ENCODE results near the gene PTGER3.

Gene PTGER3

DNA sequence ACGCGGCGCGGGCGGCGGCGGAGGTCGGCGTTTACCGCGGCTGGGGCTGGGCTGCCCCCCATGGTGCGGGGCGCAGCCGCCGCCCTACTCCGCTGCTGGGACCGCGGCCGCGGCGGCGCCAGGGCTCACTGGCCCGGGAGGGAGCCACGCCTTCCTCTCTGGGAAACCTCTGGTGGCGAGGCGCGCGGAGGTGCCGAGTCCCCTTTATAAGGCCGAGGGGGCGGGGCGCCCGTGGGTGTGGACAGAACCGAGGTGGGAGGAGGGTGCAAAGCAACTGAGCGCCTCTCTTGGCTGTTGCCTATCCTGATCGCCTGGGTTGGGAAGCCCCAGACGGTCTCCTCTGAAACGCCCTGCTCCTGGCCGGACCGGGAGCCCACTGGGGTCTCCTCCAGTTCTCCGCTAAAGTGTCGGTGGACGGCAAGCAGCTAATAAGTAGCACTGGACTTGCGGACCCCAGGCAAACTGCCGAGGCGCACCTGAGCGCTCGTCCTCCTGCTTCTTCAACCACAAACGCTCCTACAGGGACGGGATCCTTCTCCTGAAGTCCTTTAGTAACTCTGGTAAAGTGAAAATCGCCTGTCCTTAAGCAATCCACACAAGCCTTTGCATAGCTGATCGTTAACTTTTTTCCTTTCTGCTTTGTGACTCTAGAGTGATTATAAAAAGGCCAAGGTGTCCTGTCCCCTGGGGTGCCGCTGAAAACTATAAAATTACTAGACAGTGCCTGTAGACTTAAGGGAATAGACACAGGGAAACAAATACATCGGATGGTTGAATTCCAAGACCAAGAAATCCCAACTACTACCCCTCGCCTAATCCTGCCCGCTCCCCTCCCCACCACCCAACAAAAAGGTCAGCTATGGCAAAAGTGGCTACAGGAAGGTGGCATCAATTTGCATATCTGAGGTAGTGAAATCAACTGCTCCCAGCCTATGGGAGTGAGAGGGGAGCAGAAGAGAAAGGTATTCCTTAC is at the start of gene PTGER3:
Gene PTGER3 (minus strand): TSS at position 182 of the 973 bp plus-strand sequence. CDS start 239 bp downstream, outside the sequence.
- Mint-ChIP-seq H3K27ac (no peak within 1 kb of the TSS), H3K9me3 (no peaks in the 10 kb centered on the region)

DNA sequence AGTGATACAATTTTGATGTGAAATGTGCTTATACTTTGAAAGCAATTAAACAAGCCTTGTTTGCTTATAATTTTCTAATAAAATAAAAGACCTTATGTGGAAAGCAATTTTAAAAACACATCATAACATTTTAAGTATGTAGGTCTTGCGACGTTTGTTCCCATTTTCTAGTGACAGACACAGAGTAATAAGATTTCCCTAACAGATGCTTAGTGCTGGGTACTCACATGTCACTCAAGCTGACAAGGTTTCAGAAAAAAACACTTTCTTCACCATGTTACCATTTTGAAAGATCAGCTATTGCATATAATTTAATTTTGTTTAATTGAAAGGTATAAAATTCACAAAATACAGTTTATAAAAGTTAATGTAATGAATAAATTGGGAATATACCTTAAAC is 47.3 kb upstream of the PTGER3 start:
- no peak overlapping the region for H3K4me3 Mint-ChIP-seq
- ATAC-seq = no peak
- H3K36me3 Mint-ChIP-seq = no peaks in the 10 kb centered on the region
- no peaks in the 10 kb centered on the region for H3K9me3 Mint-ChIP-seq
- DNase-seq (ENCODE audit: low spot score in 2 of 2) = no peak
- H3K4me1 Mint-ChIP-seq = no peaks in the 10 kb centered on the region
- H3K27ac Mint-ChIP-seq = no peak overlapping the region

More for the DNA sequence above, at the start of gene PTGER3:
- no peaks in the 10 kb centered on the region for H3K36me3 Mint-ChIP-seq
- peak within 1 kb of the TSS; percentile 75 for H3K4me3 Mint-ChIP-seq
- DNase-seq (ENCODE audit: low spot score in 2 of 2) (no peak), ATAC-seq (peak; percentile 64)
- H3K4me1 Mint-ChIP-seq = peaks cover 13% of the 10 kb centered on the region

DNA sequence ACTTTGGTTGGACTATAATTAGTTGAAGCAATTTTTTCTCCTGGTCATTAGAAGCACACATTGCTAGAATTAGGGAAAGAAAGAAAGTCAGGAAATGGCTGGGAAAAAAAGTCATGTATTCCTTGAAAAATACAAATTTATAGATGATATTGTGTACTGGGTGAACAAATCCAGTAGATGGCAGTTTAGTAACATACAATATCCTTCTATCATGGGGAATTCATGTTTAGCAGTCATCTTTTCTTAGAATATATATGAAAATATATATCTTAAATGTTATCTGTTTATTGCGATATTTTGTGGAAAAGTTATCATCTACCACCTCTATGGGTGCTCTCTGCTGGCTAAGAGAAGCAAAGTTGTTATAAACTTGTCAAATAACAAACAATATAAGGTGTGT is 46.3 kb upstream of the PTGER3 start:
- H3K36me3 Mint-ChIP-seq = no peaks in the 10 kb centered on the region
- no peaks in the 10 kb centered on the region for H3K9me3 Mint-ChIP-seq
- no peak overlapping the region for H3K4me3 Mint-ChIP-seq
- DNase-seq (ENCODE audit: low spot score in 2 of 2) (no peak), ATAC-seq (no peak)
- H3K27ac Mint-ChIP-seq = no peak overlapping the region
- no peaks in the 10 kb centered on the region for H3K4me1 Mint-ChIP-seq

DNA sequence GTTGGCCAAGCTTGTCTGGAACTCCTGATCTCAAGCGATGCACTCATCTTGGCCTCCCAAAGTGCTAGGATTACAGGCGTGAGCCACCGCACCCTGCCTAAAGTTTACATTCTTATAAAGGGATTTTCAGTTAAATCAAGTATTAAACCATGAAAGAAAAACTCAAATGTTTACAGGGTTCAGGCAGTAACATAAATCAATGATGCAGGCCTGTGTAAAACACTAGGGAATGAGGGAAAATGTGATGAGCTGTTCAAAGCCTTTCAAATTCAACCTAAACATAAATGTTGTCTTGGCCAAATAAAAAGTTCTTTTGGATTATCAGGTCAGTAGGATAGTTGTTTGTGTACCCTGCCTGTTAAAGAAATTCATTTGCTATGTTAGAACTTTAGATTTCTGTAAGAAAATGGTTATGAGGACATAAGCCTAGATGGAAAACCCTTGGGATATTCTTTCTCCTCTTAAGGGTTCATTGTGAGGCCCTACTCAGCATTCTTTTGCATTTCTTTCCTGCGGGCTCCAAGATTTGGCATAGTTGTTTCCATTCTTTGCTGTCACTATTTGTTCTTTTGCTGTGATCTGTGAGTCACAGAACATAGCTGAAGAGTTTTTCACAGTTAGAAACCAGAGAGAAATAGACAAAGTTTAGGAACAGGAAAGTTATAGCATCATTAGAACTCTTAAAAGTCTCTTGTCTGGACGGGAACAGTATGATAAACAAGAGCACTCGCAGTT is 42.1 kb upstream of the PTGER3 start:
- H3K27ac Mint-ChIP-seq = no peak overlapping the region
- ATAC-seq (no peak), DNase-seq (ENCODE audit: low spot score in 2 of 2) (no peak)
- H3K36me3 Mint-ChIP-seq = no peaks in the 10 kb centered on the region
- H3K4me3 Mint-ChIP-seq = no peak overlapping the region
- H3K4me1 Mint-ChIP-seq = no peaks in the 10 kb centered on the region
- no peaks in the 10 kb centered on the region for H3K9me3 Mint-ChIP-seq

DNA sequence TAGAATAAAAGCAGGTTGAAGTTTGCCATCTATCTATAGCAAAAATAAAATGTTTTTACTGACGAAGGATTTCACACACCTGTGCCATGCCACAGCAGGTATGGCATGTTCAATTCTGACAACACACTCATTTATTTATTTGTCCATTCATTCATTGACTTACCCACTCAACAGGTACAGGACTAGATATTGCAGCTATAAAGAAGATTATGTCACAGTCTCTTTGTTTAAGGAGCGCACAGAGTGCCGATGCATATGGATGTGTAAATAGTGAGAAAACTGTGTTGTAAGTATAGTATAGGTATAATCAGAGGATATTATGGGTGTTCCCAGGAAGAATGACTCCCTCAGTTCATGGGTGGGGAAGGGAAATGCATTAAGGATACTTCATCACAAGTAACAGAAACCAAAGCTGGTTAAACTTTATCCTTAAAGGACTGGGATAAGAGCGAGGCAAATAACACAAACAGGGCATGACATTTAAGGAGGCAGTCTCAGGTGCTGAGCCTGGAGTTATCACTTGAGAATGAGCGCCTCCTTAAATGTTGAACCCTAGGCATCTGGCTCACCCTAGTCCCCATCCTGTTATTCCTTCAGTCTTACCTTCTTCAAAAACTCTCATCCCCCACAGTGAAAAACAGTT is 41.1 kb upstream of the PTGER3 start:
- no peaks in the 10 kb centered on the region for H3K4me1 Mint-ChIP-seq
- H3K9me3 Mint-ChIP-seq = no peaks in the 10 kb centered on the region
- H3K4me3 Mint-ChIP-seq = no peak overlapping the region
- DNase-seq (ENCODE audit: low spot score in 2 of 2) (no peak), ATAC-seq (no peak)
- no peaks in the 10 kb centered on the region for H3K36me3 Mint-ChIP-seq
- no peak overlapping the region for H3K27ac Mint-ChIP-seq

DNA sequence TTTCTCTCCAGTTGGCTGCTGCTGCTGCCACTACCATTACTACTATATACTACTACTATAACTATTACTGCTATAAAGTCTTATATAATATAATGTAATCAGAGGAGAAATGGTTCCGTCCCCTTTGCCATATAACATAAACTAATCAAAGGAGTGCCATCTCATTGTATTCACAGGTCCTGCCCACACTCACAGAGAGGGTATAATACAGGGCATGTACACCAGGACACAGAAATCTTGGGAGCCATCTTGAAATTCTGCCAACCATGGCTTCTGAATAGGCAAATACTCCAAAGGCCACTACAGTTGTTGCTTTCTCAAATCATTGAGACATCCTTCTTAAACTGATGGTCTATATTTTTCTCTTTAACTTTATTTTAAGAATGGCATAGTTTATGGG is 40.1 kb upstream of the PTGER3 start:
- no peak for DNase-seq (ENCODE audit: low spot score in 2 of 2)
- Mint-ChIP-seq H3K4me3 (no peak overlapping the region), H3K4me1 (no peaks in the 10 kb centered on the region), H3K36me3 (no peaks in the 10 kb centered on the region), H3K27ac (no peak overlapping the region), H3K9me3 (no peaks in the 10 kb centered on the region)
- ATAC-seq = no peak

DNA sequence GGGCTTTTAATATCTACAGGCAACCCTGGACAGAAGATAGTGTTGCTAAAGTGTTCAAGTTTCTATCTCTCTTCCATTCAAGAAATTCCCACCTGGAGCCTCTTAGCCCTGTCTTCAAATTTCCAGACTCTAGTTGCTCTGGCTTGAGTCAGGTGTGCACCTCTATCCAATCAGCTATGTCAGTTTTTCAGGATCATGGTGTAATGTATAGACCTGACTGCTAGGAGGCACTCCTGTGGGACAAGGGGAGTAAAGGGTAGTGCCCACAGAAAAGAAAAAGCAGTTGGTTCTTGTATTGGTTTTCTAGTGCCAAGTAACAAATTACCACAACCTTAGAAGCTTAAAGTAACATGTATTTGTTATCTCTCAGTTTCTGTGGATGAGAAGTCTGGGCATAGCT is 39.4 kb upstream of the PTGER3 start:
- Mint-ChIP-seq H3K9me3 (peaks cover 1% of the 10 kb centered on the region), H3K27ac (no peak overlapping the region), H3K4me3 (no peak overlapping the region), H3K36me3 (no peaks in the 10 kb centered on the region), H3K4me1 (peaks cover 2% of the 10 kb centered on the region)
- ATAC-seq (peak; percentile 21), DNase-seq (ENCODE audit: low spot score in 2 of 2) (no peak)

DNA sequence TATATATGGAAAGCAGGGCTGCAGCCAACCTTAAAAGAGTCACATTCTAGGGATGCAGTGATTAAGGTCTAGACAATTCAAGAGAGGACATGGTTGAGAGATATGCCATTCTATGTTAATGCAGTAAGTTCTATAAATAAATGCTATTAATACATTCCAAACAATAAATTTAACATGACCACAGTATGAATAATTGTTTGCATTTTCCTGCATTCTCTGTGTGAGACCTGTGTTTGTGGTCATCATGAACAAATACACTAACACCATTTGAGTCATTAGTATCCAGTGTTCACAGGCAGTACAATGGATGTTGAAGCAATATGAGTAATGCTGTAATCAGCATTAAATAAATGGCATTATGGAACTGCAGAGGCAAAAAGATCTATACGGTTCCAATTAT is 38.7 kb upstream of the PTGER3 start:
- ATAC-seq = no peak
- no peak overlapping the region for H3K4me3 Mint-ChIP-seq
- peaks cover 6% of the 10 kb centered on the region for H3K36me3 Mint-ChIP-seq
- H3K4me1 Mint-ChIP-seq = peaks cover 9% of the 10 kb centered on the region
- H3K27ac Mint-ChIP-seq = no peak overlapping the region
- no peak for DNase-seq (ENCODE audit: low spot score in 2 of 2)
- H3K9me3 Mint-ChIP-seq = peaks cover 4% of the 10 kb centered on the region

DNA sequence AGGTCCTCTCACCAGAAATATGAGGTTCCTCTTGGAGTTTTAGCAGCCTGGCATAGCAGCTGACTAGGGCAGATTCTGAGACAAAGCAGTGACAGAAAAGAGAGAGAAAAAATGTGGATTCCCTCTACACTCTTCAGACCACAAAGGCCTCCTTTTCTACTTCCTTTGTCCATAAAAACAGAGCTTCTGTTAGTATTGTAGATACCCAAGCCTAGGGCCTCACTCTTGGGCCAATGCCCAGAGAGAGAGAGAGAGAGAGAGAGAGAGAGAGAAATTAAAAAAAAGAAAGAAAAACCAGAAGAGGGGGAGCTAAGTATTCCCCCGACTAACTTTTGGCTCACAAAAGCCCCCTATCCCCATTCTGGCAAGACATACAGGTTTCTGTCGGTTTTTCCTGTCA is 35.7 kb upstream of the PTGER3 start:
- peaks cover 20% of the 10 kb centered on the region for H3K4me1 Mint-ChIP-seq
- H3K4me3 Mint-ChIP-seq = no peak overlapping the region
- peaks cover 4% of the 10 kb centered on the region for H3K9me3 Mint-ChIP-seq
- no peak for DNase-seq (ENCODE audit: low spot score in 2 of 2)
- H3K27ac Mint-ChIP-seq = no peak overlapping the region
- no peak for ATAC-seq
- peaks cover 27% of the 10 kb centered on the region for H3K36me3 Mint-ChIP-seq

DNA sequence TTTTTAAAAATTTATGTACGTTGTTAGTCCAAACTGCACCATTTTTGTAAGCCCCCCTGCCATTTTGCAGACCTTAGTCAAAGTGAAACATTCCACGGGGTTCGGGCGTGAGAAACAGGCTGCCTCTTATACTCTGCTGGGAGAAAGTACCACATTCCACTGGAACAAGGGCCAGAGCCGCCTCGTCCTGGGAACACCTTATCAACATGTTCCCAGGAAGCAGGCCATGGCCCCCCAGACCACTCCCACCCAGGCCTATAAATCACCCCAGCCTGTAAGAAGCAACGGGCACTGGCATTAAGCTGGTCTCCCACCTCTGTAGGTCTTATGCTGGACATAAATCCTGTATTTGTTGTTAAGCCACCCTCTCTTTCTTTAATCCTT is 34.1 kb upstream of the PTGER3 start:
- H3K36me3 Mint-ChIP-seq = peaks cover 43% of the 10 kb centered on the region
- ATAC-seq (no peak), DNase-seq (ENCODE audit: low spot score in 2 of 2) (peak in 1 of 2 donors; percentile 49)
- peaks cover 20% of the 10 kb centered on the region for H3K4me1 Mint-ChIP-seq
- peak overlapping the region; percentile 100 for H3K27ac Mint-ChIP-seq
- peak overlapping the region; percentile 75 for H3K4me3 Mint-ChIP-seq
- peaks cover 4% of the 10 kb centered on the region for H3K9me3 Mint-ChIP-seq

DNA sequence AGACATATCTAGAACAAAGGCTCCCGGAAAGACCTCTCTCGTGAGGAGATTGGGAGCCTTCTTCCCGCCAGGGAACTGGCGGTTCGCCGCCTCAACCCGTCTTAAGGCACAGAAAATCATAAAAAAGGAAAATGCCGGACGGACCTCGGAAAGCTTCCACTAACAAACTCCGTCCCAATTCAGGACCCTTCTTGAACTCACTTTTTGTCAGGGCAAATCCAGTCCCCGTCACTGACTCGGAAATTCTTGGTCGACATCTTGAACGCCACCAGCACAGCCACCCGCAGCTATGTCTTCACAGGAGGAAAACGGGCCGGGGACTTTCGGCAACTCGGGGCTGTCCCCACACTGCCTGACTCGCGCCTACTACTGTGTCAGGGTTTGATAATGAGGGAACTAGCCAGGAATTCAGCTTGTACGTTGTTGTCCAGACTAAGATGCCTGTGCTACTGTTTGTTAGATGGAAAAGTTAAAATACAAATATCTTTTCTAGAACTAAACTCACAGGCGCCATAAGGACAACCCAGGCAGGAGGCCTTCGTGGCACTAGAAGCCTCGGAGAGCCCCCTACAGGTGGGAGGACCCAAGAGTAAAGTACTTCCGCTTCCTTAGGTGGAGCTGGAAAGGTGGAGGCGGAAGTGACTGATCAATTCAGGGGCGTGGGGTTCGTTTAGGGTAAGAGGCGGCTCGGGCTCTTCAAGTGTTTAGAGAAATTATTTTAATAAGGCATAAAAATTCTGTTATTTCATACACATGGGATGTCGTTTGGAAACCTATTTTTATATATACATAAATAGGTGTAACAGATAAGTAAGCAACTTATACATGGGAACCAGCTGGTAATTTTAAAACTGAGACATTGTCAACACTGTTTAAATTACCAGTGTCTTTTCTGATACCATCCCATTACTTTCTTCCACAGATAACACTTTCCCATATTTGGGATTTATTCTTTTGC is 33.4 kb upstream of the PTGER3 start, which contains the start of gene ZRANB2:
Gene ZRANB2 (minus strand): TSS at position 297 of the 958 bp plus-strand sequence. CDS start 40 bp downstream, at position 257.
- Mint-ChIP-seq H3K4me3 (peak within 1 kb of the TSS; percentile 75), H3K27ac (peak within 1 kb of the TSS; percentile 100), H3K9me3 (peaks cover 4% of the 10 kb centered on the region), H3K36me3 (peaks cover 50% of the 10 kb centered on the region), H3K4me1 (peaks cover 20% of the 10 kb centered on the region)
- peak; percentile 98 for ATAC-seq
- DNase-seq (ENCODE audit: low spot score in 2 of 2) = peak; percentile 81 to 92

DNA sequence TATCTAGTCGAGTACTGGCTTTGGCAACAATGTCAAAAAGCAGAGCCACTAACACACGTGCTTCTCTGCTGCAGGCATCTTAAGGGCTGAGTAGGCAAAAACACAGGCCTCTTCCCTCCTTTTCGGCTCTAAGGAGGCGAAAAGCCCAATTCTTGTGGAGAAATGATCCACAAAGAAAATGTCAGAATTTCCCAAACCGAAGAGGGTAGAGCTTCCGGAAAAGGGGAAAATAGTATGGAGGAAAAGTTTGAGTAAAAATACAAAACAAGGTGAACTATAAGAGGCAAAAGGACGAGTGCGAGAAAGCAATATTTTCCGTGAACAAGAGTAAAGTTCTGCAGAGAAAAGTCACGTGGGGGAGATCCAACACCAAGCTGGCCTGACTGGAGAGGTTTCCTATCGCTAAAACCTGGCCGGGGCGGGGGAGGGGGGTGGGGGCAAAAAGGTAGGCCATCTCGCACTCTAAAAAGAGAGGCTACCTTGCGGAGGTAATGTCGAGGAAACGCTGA is 32.7 kb upstream of the PTGER3 start:
- Mint-ChIP-seq H3K9me3 (peaks cover 4% of the 10 kb centered on the region), H3K36me3 (peaks cover 57% of the 10 kb centered on the region), H3K4me1 (peaks cover 24% of the 10 kb centered on the region), H3K4me3 (peak overlapping the region; percentile 75), H3K27ac (peak overlapping the region; percentile 100)
- peak; percentile 36 for ATAC-seq
- DNase-seq (ENCODE audit: low spot score in 2 of 2) = no peak

DNA sequence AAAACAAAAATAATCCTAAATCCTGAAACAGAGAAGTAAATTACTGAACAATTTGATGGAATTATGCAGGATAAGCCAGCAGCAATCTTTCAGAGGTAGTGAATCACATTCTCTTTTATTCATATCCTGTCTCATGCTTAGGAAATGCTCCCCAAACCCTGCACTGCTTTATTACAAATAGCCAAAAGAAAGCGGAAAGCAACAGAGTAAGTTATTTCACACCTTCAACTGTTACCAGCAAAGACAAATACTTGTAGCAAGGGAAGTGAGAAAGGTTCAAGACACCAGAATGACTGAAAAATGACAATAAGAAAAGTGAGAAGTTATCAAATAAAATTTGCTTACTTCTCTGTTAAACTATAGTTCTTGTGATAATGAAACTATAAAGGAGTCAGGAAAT is 27.1 kb upstream of the PTGER3 start:
- DNase-seq (ENCODE audit: low spot score in 2 of 2) (no peak), ATAC-seq (peak; percentile 40)
- no peaks in the 10 kb centered on the region for H3K9me3 Mint-ChIP-seq
- peaks cover 99% of the 10 kb centered on the region for H3K36me3 Mint-ChIP-seq
- peak overlapping the region; percentile 3 for H3K27ac Mint-ChIP-seq
- peak overlapping the region; percentile 0 for H3K4me3 Mint-ChIP-seq
- H3K4me1 Mint-ChIP-seq = peaks cover 37% of the 10 kb centered on the region

DNA sequence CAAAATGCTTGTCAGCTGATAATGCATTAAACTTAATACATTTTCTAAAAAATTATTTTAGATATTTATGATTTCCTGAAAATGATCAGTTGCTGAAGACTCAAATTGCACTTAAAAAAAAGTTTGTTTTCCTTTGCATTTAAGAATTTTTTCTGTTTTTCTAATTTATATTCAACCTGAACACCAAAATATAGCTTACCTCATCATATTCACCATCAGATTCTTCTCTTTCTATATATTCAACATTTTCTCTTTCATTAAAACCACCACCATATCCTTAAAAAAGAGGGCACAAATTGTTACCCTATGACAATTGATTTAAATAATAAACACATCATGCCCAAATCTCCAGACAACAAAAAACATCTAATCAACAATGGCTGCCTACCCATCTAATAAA is 24.7 kb upstream of the PTGER3 start:
- no peak overlapping the region for H3K4me3 Mint-ChIP-seq
- peaks cover 43% of the 10 kb centered on the region for H3K4me1 Mint-ChIP-seq
- H3K9me3 Mint-ChIP-seq = no peaks in the 10 kb centered on the region
- no peak for DNase-seq (ENCODE audit: low spot score in 2 of 2)
- H3K27ac Mint-ChIP-seq = peak overlapping the region; percentile 60
- ATAC-seq = no peak
- peaks cover 100% of the 10 kb centered on the region for H3K36me3 Mint-ChIP-seq
